HFFc6 (cell line): ENCODE results near the gene ERVMER34-1. TPM values are rescaled to one million over a fixed set of nuclear protein-coding genes. Genes with fewer than 3 reads are reported as not detected.

ENCODE experiments used
- DNase-seq: peaks from one replicate; pipeline ENCODE4 v3.0.0-alpha.2; 2018
- H3K27ac Mint-ChIP-seq: 2 replicates; pipeline ENCODE4 v1.8.0; 2020; ENCODE audit warnings: mild to moderate bottlenecking, mixed read lengths
- H3K27me3 Mint-ChIP-seq: 2 replicates; pipeline ENCODE4 v1.8.0; 2021; ENCODE audit warnings: mild to moderate bottlenecking, moderate library complexity, mixed read lengths; ENCODE audit not compliant: insufficient read depth
- H3K36me3 Mint-ChIP-seq: 2 replicates; pipeline ENCODE4 v1.8.0; 2021; ENCODE audit warnings: low read depth, mixed read lengths
- H3K4me1 Mint-ChIP-seq: 2 replicates; pipeline ENCODE4 v1.8.0; 2020; ENCODE audit warnings: low read depth, mixed read lengths
- H3K4me3 Mint-ChIP-seq: 2 replicates; pipeline ENCODE4 v1.8.0; 2020; ENCODE audit warnings: mild to moderate bottlenecking, moderate library complexity, mixed read lengths
- H3K9me3 Mint-ChIP-seq: 2 replicates; pipeline ENCODE4 v1.8.0; 2020; ENCODE audit warnings: mild to moderate bottlenecking, mixed read lengths
- total RNA-seq, 6 experiments: library from RNA; stranded (reverse); fragmentation: NEBNext Ultra II Directional; extraction: Animal tissue kit (Norgen Biotek cat#: 25700); gene quantifications; 2 replicates in 1 of 6; 3 replicates in 5 of 6; pipeline ENCODE4 v1.2.3, GENCODE V29; 2021
- TF ChIP-seq, protein P1 (sequence below): fragments of 200-600 bp; sonication (generic); IDR thresholded peaks from 2 replicates; pipeline ENCODE4 v1.5.0; 2021; ENCODE audit warnings: antibody characterized with exemption, mild to moderate bottlenecking

The ERVMER34-1 gene
- total RNA-seq, 6 experiments from 2014 or later, result not detected

DNA sequence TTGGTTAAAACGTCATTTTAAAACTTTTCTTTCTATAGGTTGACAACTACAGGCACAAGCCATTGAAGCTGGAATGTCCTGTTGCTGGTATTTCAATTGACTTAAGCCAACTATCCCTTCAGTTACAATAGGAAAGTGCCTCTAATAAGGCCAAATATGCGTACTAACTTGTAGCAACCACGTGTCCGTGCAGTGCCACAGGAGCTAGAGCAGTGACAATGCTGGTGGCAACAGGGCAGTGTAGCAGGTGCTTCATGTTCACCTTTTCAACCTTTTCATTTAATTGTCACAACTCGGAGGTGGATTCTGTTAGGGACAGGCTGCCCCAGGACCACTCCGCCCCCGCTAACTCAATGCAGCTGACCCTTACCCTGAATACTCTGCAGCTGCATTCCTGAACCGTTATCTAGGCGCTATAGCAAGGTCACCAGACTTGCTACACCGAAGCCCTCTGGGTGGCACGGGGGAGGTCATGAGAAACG lies 37.7 kb downstream of the ERVMER34-1 start:
- Mint-ChIP-seq H3K9me3 (no peaks in the 10 kb centered on the region), H3K27me3 (peaks cover 3% of the 10 kb centered on the region), H3K4me3 (peak overlapping the region; percentile 96), H3K27ac (peak overlapping the region; percentile 89; the same call in 1 of the 2 replicates), H3K4me1 (peaks cover 29% of the 10 kb centered on the region), H3K36me3 (peaks cover 29% of the 10 kb centered on the region)
- DNase-seq, result no peak
- TF ChIP-seq, protein P1, sequence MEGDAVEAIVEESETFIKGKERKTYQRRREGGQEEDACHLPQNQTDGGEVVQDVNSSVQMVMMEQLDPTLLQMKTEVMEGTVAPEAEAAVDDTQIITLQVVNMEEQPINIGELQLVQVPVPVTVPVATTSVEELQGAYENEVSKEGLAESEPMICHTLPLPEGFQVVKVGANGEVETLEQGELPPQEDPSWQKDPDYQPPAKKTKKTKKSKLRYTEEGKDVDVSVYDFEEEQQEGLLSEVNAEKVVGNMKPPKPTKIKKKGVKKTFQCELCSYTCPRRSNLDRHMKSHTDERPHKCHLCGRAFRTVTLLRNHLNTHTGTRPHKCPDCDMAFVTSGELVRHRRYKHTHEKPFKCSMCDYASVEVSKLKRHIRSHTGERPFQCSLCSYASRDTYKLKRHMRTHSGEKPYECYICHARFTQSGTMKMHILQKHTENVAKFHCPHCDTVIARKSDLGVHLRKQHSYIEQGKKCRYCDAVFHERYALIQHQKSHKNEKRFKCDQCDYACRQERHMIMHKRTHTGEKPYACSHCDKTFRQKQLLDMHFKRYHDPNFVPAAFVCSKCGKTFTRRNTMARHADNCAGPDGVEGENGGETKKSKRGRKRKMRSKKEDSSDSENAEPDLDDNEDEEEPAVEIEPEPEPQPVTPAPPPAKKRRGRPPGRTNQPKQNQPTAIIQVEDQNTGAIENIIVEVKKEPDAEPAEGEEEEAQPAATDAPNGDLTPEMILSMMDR, result no peak

DNA sequence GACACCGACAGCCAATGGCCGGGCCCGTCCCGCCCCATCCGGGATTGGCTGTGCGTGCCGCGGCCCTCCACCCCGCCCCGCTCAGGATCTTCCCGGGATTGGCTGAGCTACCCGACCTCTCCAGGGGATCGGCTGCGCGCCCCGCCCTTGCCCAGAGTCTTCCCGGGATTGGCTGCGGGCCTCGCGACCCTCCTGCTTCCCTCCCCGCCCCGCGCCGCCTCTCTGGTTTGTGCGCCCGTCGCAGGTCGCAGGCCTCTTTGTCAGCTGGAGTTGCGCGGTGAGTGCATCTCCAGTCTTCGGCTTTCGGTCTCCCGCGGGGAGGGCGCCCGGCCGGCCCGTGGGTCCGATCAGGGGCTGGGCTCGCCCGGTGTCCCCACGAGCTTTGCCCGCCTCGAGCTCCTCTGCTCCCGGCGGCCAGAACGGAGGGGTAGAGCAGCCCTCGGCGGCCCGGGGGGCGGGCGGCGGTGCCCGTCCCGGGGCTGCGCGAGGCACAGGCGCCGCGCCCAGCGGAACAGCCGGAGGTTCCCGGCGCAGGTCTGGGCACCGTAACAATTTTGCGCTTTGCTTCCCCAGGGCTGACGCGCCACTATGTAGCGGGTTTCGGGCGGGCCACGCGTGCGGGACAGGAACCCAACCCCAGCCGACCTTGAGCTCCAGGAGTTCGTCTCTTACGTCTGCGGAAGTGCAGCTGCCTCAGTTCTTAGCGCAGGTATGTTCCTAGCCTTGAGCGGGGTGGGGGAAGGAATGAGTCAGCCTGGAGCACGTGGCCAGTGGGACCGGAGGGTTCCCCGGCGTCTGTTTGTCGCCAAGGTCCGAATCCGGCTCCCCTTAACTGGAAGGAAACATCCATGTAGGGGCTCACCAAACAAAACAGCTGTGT lies 38.7 kb downstream of the ERVMER34-1 start:
- no peaks in the 10 kb centered on the region for H3K9me3 Mint-ChIP-seq
- peak overlapping the region; percentile 89 for H3K27ac Mint-ChIP-seq
- H3K36me3 Mint-ChIP-seq, result peaks cover 29% of the 10 kb centered on the region
- TF ChIP-seq, protein P1, result no peak
- H3K27me3 Mint-ChIP-seq, result peaks cover 3% of the 10 kb centered on the region
- DNase-seq, result peak; percentile 95
- peak overlapping the region; percentile 96 for H3K4me3 Mint-ChIP-seq
- peaks cover 29% of the 10 kb centered on the region for H3K4me1 Mint-ChIP-seq

DNA sequence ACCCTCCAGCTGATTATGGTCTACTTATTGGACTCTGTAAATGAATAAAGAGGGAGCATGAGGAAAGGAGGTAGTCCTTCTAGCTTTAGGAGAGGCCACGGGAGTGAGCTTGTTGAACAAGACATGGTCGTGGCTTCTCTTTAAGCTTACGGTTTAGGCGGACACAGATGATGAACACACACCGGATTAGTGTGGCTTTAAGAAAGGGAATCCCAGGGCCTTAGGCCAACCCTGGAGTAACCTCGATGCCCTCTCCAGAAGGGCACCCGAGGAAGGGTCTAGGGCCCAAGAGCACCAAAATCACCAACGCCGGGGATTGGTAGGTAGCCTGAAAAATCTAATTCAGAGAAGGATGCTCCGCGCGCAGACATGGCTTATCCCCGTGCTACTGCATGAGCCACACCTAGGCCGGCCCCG lies 39.4 kb downstream of the ERVMER34-1 start:
- Mint-ChIP-seq H3K27me3 (peaks cover 3% of the 10 kb centered on the region), H3K36me3 (peaks cover 29% of the 10 kb centered on the region), H3K4me3 (peak overlapping the region; percentile 96), H3K27ac (no peak overlapping the region), H3K4me1 (peaks cover 29% of the 10 kb centered on the region), H3K9me3 (no peaks in the 10 kb centered on the region)
- TF ChIP-seq, protein P1, result no peak
- no peak for DNase-seq

DNA sequence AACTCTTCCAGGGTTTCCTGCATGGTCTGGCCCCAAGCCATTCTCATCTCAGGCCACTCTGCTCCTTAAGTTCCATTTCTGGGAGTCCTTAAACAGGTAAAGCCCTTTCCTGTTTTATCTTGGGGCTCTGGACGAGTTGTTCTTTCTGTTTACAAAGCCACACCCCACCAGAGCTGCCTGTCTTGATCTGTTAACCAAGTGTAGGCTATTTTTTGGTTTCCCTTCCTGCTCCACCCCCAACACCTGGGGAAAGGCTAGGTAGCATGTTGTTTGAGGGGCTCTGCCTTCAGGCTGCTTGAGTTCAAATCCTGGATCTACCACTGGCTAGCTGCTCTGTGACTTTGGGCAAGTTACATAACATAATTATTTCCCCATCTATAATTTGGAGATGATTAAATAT lies 40.0 kb downstream of the ERVMER34-1 start:
- H3K9me3 Mint-ChIP-seq, result no peaks in the 10 kb centered on the region
- peaks cover 29% of the 10 kb centered on the region for H3K4me1 Mint-ChIP-seq
- H3K36me3 Mint-ChIP-seq, result peaks cover 29% of the 10 kb centered on the region
- no peak overlapping the region for H3K4me3 Mint-ChIP-seq
- DNase-seq, result no peak
- TF ChIP-seq, protein P1, result no peak
- H3K27me3 Mint-ChIP-seq, result peaks cover 3% of the 10 kb centered on the region
- H3K27ac Mint-ChIP-seq, result no peak overlapping the region

DNA sequence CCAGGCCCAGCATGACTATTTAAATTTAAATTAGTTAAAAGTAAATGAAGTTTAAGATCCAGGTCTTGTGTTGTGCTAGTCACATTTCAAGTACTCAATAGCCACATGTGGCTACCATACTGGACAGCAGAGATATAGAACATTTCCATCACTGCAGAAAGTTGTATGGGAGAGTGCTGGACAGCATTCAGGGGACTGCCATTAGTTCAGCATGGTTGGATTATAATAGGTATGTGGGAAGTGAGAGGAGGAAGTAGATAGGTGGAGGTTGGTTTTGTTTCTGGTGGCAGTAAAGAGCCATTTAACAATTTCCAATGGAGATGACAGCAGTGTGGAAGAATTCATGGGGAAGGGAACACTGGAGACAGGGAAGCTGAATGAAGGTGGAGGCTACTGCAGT lies 42.1 kb downstream of the ERVMER34-1 start:
- Mint-ChIP-seq H3K27me3 (peaks cover 3% of the 10 kb centered on the region), H3K4me1 (peaks cover 13% of the 10 kb centered on the region), H3K9me3 (no peaks in the 10 kb centered on the region), H3K36me3 (peaks cover 11% of the 10 kb centered on the region), H3K4me3 (no peak overlapping the region), H3K27ac (no peak overlapping the region)
- TF ChIP-seq, protein P1, result no peak
- no peak for DNase-seq
